ENCODE data around the gene TRMT44.
"Not testable (repeated sequence)": the region's sequence is repeated elsewhere in the genome, so short reads cannot be mapped to it uniquely, and the experiment has no call there.

GRCh38 chr4:8420151-8420550, 20.4 kb upstream of the TRMT44 start:
- TF ChIP-seq, protein P1, sequence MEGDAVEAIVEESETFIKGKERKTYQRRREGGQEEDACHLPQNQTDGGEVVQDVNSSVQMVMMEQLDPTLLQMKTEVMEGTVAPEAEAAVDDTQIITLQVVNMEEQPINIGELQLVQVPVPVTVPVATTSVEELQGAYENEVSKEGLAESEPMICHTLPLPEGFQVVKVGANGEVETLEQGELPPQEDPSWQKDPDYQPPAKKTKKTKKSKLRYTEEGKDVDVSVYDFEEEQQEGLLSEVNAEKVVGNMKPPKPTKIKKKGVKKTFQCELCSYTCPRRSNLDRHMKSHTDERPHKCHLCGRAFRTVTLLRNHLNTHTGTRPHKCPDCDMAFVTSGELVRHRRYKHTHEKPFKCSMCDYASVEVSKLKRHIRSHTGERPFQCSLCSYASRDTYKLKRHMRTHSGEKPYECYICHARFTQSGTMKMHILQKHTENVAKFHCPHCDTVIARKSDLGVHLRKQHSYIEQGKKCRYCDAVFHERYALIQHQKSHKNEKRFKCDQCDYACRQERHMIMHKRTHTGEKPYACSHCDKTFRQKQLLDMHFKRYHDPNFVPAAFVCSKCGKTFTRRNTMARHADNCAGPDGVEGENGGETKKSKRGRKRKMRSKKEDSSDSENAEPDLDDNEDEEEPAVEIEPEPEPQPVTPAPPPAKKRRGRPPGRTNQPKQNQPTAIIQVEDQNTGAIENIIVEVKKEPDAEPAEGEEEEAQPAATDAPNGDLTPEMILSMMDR (conservative IDR thresholded peaks at IDR 0.05), result not testable (repeated sequence)
- TF ChIP-seq EZH2 (IDR thresholded peaks at IDR 0.05; ENCODE audit: low read depth), result not testable (repeated sequence)

All from PC-9 (cell line).